GM23248 (cell line): ENCODE results near the gene CYP2F1. TPM values are rescaled to one million over a fixed set of nuclear protein-coding genes. Genes with fewer than 3 reads are reported as not detected.

ENCODE experiments used
- DNase-seq: peaks from one replicate; pipeline ENCODE4 v3.0.0-alpha.2; 2015
- H2AFZ ChIP-seq: fragments of 200-600 bp; sonication (generic); 2 replicates; pipeline ENCODE4 v1.6.1; 2016; ENCODE audit warnings: antibody characterized with exemption
- H3F3A ChIP-seq: fragments of 200-600 bp; sonication (generic); 2 replicates; pipeline ENCODE4 v1.6.1; 2016; ENCODE audit warnings: mild to moderate bottlenecking, antibody characterized with exemption, mixed run types; ENCODE audit not compliant: insufficient read depth
- H3K27ac ChIP-seq: fragments of 200-600 bp; sonication (generic); 2 replicates; pipeline ENCODE4 v1.5.1; 2016; ENCODE audit warnings: mild to moderate bottlenecking
- H3K27me3 ChIP-seq: fragments of 200-600 bp; sonication (generic); replicated peaks from 2 replicates; pipeline ENCODE4 v1.6.1; 2016; ENCODE audit warnings: mild to moderate bottlenecking; ENCODE audit not compliant: insufficient read depth
- H3K36me3 ChIP-seq: fragments of 200-600 bp; sonication (generic); 2 replicates; pipeline ENCODE4 v1.6.1; 2016; ENCODE audit warnings: low read depth, mild to moderate bottlenecking
- H3K4me1 ChIP-seq: fragments of 200-600 bp; sonication (generic); 2 replicates; pipeline ENCODE4 v1.6.1; 2016; ENCODE audit warnings: mild to moderate bottlenecking; ENCODE audit not compliant: insufficient read depth
- H3K4me2 ChIP-seq: fragments of 200-600 bp; sonication (generic); one replicate; pipeline ENCODE4 v1.6.1; 2016; ENCODE audit warnings: mild to moderate bottlenecking; ENCODE audit not compliant: unreplicated experiment
- H3K4me3 ChIP-seq: fragments of 200-600 bp; sonication (generic); 2 replicates; pipeline ENCODE4 v1.5.1; 2016; ENCODE audit warnings: mild to moderate bottlenecking
- H3K79me2 ChIP-seq: fragments of 200-600 bp; sonication (generic); 2 replicates; pipeline ENCODE4 v1.6.1; 2016; ENCODE audit warnings: mild to moderate bottlenecking; ENCODE audit not compliant: insufficient read depth
- H3K9ac ChIP-seq: fragments of 200-600 bp; sonication (generic); 2 replicates; pipeline ENCODE4 v1.6.1; 2016; ENCODE audit warnings: mild to moderate bottlenecking
- H3K9me2 ChIP-seq: fragments of 200-600 bp; sonication (generic); 2 replicates; pipeline ENCODE4 v1.6.1; 2016; ENCODE audit warnings: mixed run types, mild to moderate bottlenecking, moderate library complexity; ENCODE audit not compliant: insufficient read depth
- H3K9me3 ChIP-seq: fragments of 200-600 bp; sonication (generic); one replicate; pipeline ENCODE4 v1.6.1; 2017; ENCODE audit warnings: low read depth
- H4K20me1 ChIP-seq: fragments of 200-600 bp; sonication (generic); 2 replicates; pipeline ENCODE4 v1.6.0; 2016; ENCODE audit not compliant: insufficient read depth
- EZH2 ChIP-seq: fragments of 200-600 bp; sonication (generic); IDR thresholded peaks from 2 replicates; pipeline ENCODE4 v1.6.1; 2018; ENCODE audit warnings: antibody characterized with exemption, mild to moderate bottlenecking; ENCODE audit not compliant: insufficient read depth, poor library complexity, severe bottlenecking
- EZH2phosphoT487 ChIP-seq: fragments of 200-600 bp; sonication (generic); IDR thresholded peaks from 2 replicates; pipeline ENCODE4 v1.6.1; 2018; ENCODE audit warnings: antibody characterized with exemption, moderate library complexity, mild to moderate bottlenecking, low read depth; ENCODE audit not compliant: insufficient read depth
- WGBS, 2 experiments: methylation state at CpG; one replicate each; pipeline ENCODE4 v1.1.6; 2015 to 2017; ENCODE audit warnings: low lambda C conversion rate in 2 of 2, low coverage in 1 of 2; ENCODE audit errors: missing lambda C conversion rate in 2 of 2; 5-methylcytosine and 5-hydroxymethylcytosine counted together
- in situ Hi-C: fragments of 300-500 bp; cut with MboI; formaldehyde crosslinking; loops from 2 replicates; pipeline ENCODE4 v1.15.0; 2020
- polyA plus RNA-seq: library from polyadenylated mRNA; unstranded; fragments of >200 nt; fragmentation: Nextera tagmentation; extraction: Ambion mirVana; gene quantifications from 2 replicates; pipeline ENCODE4 v1.2.1, GENCODE V29; 2016
- total RNA-seq: library from RNA; depleted of rRNA; stranded (reverse); fragments of >200 nt; shearing (Covaris generic); gene quantifications from 2 replicates; pipeline ENCODE4 v1.2.3, GENCODE V29; 2014

Gene CYP2F1
- total and polyA plus RNA-seq, 2 experiments from 2014 or later, result not detected

DNA sequence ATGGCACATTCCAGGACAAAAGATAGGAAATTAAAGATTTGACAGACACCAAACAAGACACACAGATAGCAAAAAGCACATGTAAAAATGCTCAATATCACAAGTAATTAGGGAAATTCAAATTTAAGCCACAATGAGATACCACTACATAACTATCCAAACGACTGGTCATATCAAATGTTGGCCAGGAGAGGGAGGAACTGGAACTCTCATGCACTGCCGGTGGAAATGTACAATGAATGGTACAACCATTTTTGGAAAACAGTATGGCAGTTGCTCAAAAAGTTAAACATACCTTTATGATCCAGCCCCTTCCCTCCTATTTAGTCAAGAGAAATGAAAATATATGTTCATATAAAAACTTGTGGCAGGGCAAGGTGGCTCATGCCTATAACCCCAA, 42.0 kb downstream of the CYP2F1 start:
- H3K36me3 ChIP-seq, result no peaks in the 10 kb centered on the region
- H3K4me1 ChIP-seq, result no peaks in the 10 kb centered on the region
- no peaks in the 10 kb centered on the region for H3K9me3 ChIP-seq
- DNase-seq, result peak; percentile 10
- H3K79me2 ChIP-seq, result no peaks in the 10 kb centered on the region
- no peak for TF ChIP-seq EZH2phosphoT487
- TF ChIP-seq EZH2, result no peak
- no peaks in the 10 kb centered on the region for H3F3A ChIP-seq
- no peaks in the 10 kb centered on the region for H4K20me1 ChIP-seq
- in situ Hi-C loops, result no loop called here
- WGBS, 2 experiments, result 47 to 55% methylated on average over 2 of the region's 2 CpGs
- no peak overlapping the region for H3K4me2 ChIP-seq
- H2AFZ ChIP-seq, result no peak overlapping the region
- no peak overlapping the region for H3K27ac ChIP-seq
- no peak overlapping the region for H3K9ac ChIP-seq
- H3K9me2 ChIP-seq, result no peaks in the 10 kb centered on the region
- H3K27me3 ChIP-seq, result no peaks in the 10 kb centered on the region
- no peak overlapping the region for H3K4me3 ChIP-seq

DNA sequence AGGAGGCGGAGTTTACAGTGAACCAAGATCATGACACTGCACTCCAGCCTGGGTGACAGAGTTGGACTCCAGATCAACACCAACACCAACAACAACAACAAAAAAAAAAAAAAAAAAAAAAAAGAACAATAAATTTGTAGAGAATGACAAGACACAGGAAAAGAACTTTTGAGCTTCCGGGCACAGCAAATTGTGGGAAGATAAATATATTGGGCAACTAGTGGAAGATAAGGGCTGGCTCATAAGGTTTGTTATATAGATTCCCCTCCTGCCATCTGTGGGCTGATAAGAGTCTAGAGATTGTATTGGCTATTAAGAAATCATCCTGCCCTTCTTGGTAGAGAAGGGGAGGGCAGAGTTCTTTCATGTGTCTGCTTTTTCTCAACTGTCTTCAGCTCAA, 45.6 kb downstream of the CYP2F1 start:
- Histone ChIP-seq H3K4me2 (no peak overlapping the region), H3K27me3 (no peaks in the 10 kb centered on the region), H3K4me1 (no peaks in the 10 kb centered on the region), H2AFZ (no peak overlapping the region), H4K20me1 (no peaks in the 10 kb centered on the region), H3K27ac (no peak overlapping the region), H3K4me3 (no peak overlapping the region), H3K9me2 (no peaks in the 10 kb centered on the region), H3K9me3 (no peaks in the 10 kb centered on the region), H3K79me2 (no peaks in the 10 kb centered on the region), H3K9ac (no peak overlapping the region), H3K36me3 (no peaks in the 10 kb centered on the region), H3F3A (no peaks in the 10 kb centered on the region)
- in situ Hi-C loops, result no loop called here
- 38 to 44% methylated on average over 2 of the region's 2 CpGs for WGBS, 2 experiments
- no peak for TF ChIP-seq EZH2phosphoT487
- TF ChIP-seq EZH2, result no peak
- no peak for DNase-seq

DNA sequence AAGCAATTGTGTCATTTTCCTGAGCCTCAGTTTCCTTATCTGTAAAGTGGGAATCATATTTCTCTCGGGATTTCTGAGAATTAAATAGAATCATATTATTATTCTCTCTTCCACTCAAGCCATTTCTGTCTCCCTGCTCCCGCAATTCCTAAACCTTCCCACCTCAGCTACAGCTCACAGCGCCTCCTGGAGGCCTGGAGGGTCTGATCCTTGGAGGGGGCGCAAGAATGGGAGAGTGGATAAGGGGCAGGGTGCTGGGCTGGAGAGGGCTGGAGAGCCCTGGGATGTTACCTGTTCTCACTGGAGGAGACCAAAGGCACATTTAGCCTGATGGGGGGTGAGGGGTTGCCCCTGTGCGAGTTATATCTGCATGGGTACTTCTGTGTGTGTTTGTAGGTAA, 47.7 kb downstream of the CYP2F1 start:
- TF ChIP-seq EZH2, result no peak
- TF ChIP-seq EZH2phosphoT487, result no peak

DNA sequence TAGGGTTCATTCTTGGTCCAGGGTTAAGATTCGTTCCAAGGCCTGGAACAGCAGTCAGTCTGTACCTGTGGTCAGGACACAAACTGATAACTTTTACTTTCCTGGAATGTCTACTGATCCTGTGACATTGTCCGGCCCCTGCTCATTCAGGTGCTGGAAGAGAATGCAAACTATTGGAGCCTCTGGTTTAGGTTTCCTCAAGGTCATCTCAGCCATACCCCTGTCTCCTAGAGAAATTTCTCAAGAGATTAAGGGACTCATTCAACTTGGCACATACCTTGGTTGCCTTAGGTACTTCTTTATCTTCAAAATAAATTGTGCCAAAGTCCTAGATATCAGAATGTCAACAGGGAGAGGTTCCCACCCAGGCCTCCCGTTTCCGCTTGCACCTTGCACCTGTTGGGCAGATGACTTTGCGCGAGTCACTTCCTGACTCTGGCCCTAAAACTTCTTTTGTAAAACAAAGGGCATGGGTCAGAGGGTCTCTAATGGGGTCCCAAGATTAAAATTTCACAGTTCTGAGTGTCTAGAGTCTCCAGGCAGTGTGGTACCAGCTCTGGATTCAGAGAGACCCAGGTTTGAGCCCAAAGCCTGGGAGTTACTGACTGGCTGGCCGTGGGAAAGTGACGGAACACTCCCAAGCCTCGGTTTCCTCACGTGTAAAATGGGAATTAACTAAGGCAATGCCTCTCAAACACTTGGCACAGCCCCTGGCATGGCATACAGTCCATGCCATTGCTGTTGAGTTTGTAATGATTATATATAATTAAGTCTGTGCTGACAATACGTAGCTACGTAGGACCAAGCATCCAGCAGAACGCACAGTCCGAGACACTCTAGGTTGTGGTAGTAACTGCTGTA, 52.9 kb downstream of the CYP2F1 start:
- Histone ChIP-seq H3K4me1 (no peaks in the 10 kb centered on the region), H3K27ac (no peak overlapping the region), H3K36me3 (no peaks in the 10 kb centered on the region), H3K79me2 (no peaks in the 10 kb centered on the region), H4K20me1 (no peaks in the 10 kb centered on the region), H3K9ac (no peak overlapping the region), H3K9me3 (no peaks in the 10 kb centered on the region), H3K27me3 (peaks cover 5% of the 10 kb centered on the region; the same call in 1 of the 2 replicates), H2AFZ (no peak overlapping the region), H3K4me3 (no peak overlapping the region), H3K9me2 (no peaks in the 10 kb centered on the region), H3K4me2 (no peak overlapping the region), H3F3A (no peaks in the 10 kb centered on the region)
- no peak for DNase-seq
- WGBS, 2 experiments, result 61 to 62% methylated on average over 14 of the region's 14 CpGs
- TF ChIP-seq EZH2, result no peak
- no peak for TF ChIP-seq EZH2phosphoT487
- in situ Hi-C loops, result no loop called here

More for the DNA sequence above, 47.7 kb downstream of the CYP2F1 start:
- no peaks in the 10 kb centered on the region for H3K79me2 ChIP-seq
- H4K20me1 ChIP-seq, result no peaks in the 10 kb centered on the region
- no peak overlapping the region for H3K4me2 ChIP-seq
- no peak overlapping the region for H2AFZ ChIP-seq
- H3K4me1 ChIP-seq, result no peaks in the 10 kb centered on the region
- no peaks in the 10 kb centered on the region for H3K36me3 ChIP-seq
- no peaks in the 10 kb centered on the region for H3F3A ChIP-seq
- no peak overlapping the region for H3K4me3 ChIP-seq
- no peak overlapping the region for H3K27ac ChIP-seq
- WGBS, 2 experiments, result 78 to 79% methylated on average over 5 of the region's 5 CpGs
- DNase-seq, result no peak
- no peaks in the 10 kb centered on the region for H3K27me3 ChIP-seq
- no peak overlapping the region for H3K9ac ChIP-seq
- H3K9me2 ChIP-seq, result no peaks in the 10 kb centered on the region
- no peaks in the 10 kb centered on the region for H3K9me3 ChIP-seq
- in situ Hi-C loops, result no loop called here
